ENCODE measurements around the gene BCAS1.

BCAS1 gene

GRCh38 chr20:54058420-54059139 is 11.8 kb downstream of the BCAS1 start:
- no peak for TF ChIP-seq REST (IDR thresholded peaks at IDR 0.05; ENCODE audit: low read depth)
- TF ChIP-seq NFIC (IDR thresholded peaks at IDR 0.05): no peak
- no peak for TF ChIP-seq MAX (IDR thresholded peaks at IDR 0.05)
- TF ChIP-seq EP300 (IDR thresholded peaks at IDR 0.05; ENCODE audit: borderline replicate concordance): no peak
- TF ChIP-seq YY1 (IDR thresholded peaks at IDR 0.05; ENCODE audit: low read depth): no peak
- no peak for TF ChIP-seq USF1 (IDR thresholded peaks at IDR 0.05)
- no peak for TF ChIP-seq FOXM1 (IDR thresholded peaks at IDR 0.05; ENCODE audit: borderline replicate concordance, low read depth)
- no peak for TF ChIP-seq TCF12 (IDR thresholded peaks at IDR 0.05; ENCODE audit: low read depth)
- no peak for TF ChIP-seq RAD21 (IDR thresholded peaks at IDR 0.05; ENCODE audit: low read depth)
- TF ChIP-seq TEAD4 (IDR thresholded peaks at IDR 0.05): no peak
- TF ChIP-seq CREB1 (IDR thresholded peaks at IDR 0.05; ENCODE audit: low read depth): no peak
- TF ChIP-seq TAF1 (IDR thresholded peaks at IDR 0.05; ENCODE audit: low read depth): no peak
- no peak for TF ChIP-seq ZBTB7A (IDR thresholded peaks at IDR 0.05; ENCODE audit: low read depth)
- no peak for TF ChIP-seq EGR1 (IDR thresholded peaks at IDR 0.05)
- TF ChIP-seq CEBPB (IDR thresholded peaks at IDR 0.05): no peak

- TF ChIP-seq REST (IDR thresholded peaks at IDR 0.05; ENCODE audit: low read depth) (no peak), ZBTB7A (IDR thresholded peaks at IDR 0.05; ENCODE audit: low read depth) (no peak), CREB1 (IDR thresholded peaks at IDR 0.05; ENCODE audit: low read depth) (no peak), NFIC (IDR thresholded peaks at IDR 0.05) (no peak), CEBPB (IDR thresholded peaks at IDR 0.05) (no peak), TAF1 (IDR thresholded peaks at IDR 0.05; ENCODE audit: low read depth) (no peak), RAD21 (IDR thresholded peaks at IDR 0.05; ENCODE audit: low read depth) (no peak), USF1 (IDR thresholded peaks at IDR 0.05) (no peak), YY1 (IDR thresholded peaks at IDR 0.05; ENCODE audit: low read depth) (no peak), TCF12 (IDR thresholded peaks at IDR 0.05; ENCODE audit: low read depth) (no peak)
Observed at GRCh38 chr20:54056762-54057639, 13.4 kb downstream of the BCAS1 start.

- TF ChIP-seq YY1 (IDR thresholded peaks at IDR 0.05; ENCODE audit: low read depth) (no peak), FOXM1 (IDR thresholded peaks at IDR 0.05; ENCODE audit: borderline replicate concordance, low read depth) (no peak), RAD21 (IDR thresholded peaks at IDR 0.05; ENCODE audit: low read depth) (no peak), ZBTB7A (IDR thresholded peaks at IDR 0.05; ENCODE audit: low read depth) (no peak)
Observed at GRCh38 chr20:54054516-54054915, 15.9 kb downstream of the BCAS1 start.

GRCh38 chr20:54051068-54051467 is 19.3 kb downstream of the BCAS1 start:
- TF ChIP-seq ZBTB7A (IDR thresholded peaks at IDR 0.05; ENCODE audit: low read depth) (no peak), YY1 (IDR thresholded peaks at IDR 0.05; ENCODE audit: low read depth) (no peak)

- no peak for TF ChIP-seq CREB1 (IDR thresholded peaks at IDR 0.05; ENCODE audit: low read depth)
- TF ChIP-seq EGR1 (IDR thresholded peaks at IDR 0.05): no peak
Observed at GRCh38 chr20:54048891-54049545, 21.4 kb downstream of the BCAS1 start.

GRCh38 chr20:54048481-54048880 is 21.9 kb downstream of the BCAS1 start:
- no peak for TF ChIP-seq CEBPB (IDR thresholded peaks at IDR 0.05)
- no peak for TF ChIP-seq FOXM1 (IDR thresholded peaks at IDR 0.05; ENCODE audit: borderline replicate concordance, low read depth)
- TF ChIP-seq CREB1 (IDR thresholded peaks at IDR 0.05; ENCODE audit: low read depth): no peak
- no peak for TF ChIP-seq EGR1 (IDR thresholded peaks at IDR 0.05)
- TF ChIP-seq TAF1 (IDR thresholded peaks at IDR 0.05; ENCODE audit: low read depth): no peak
- TF ChIP-seq TEAD4 (IDR thresholded peaks at IDR 0.05): no peak
- TF ChIP-seq REST (IDR thresholded peaks at IDR 0.05; ENCODE audit: low read depth): no peak
- TF ChIP-seq ZBTB7A (IDR thresholded peaks at IDR 0.05; ENCODE audit: low read depth): no peak
- no peak for TF ChIP-seq USF1 (IDR thresholded peaks at IDR 0.05)
- TF ChIP-seq TCF12 (IDR thresholded peaks at IDR 0.05; ENCODE audit: low read depth): no peak
- no peak for TF ChIP-seq NFIC (IDR thresholded peaks at IDR 0.05)
- no peak for TF ChIP-seq EP300 (IDR thresholded peaks at IDR 0.05; ENCODE audit: borderline replicate concordance)
